Testis (tissue), 2 donors: ENCODE measurements around the gene TWIST2.

Source experiments
- POLR2A ChIP-seq: fragments of 450-650 bp; IDR thresholded peaks from one replicate; pipeline ENCODE4 v1.6.1; 2017; ENCODE audit warnings: antibody characterized with exemption, mild to moderate bottlenecking, moderate library complexity
- TF ChIP-seq, protein P1 (sequence below), 3 experiments: fragments of 450-650 bp in 2 of 3; fragments of 200-600 bp in 1 of 3; sonication (generic) in 1 of 3; IDR thresholded peaks; one replicate each; pipeline ENCODE4 v1.5.1; 2016 to 2019; ENCODE audit warnings: antibody characterized with exemption in 3 of 3, mild to moderate bottlenecking in 2 of 3, moderate library complexity in 1 of 3

DNA sequence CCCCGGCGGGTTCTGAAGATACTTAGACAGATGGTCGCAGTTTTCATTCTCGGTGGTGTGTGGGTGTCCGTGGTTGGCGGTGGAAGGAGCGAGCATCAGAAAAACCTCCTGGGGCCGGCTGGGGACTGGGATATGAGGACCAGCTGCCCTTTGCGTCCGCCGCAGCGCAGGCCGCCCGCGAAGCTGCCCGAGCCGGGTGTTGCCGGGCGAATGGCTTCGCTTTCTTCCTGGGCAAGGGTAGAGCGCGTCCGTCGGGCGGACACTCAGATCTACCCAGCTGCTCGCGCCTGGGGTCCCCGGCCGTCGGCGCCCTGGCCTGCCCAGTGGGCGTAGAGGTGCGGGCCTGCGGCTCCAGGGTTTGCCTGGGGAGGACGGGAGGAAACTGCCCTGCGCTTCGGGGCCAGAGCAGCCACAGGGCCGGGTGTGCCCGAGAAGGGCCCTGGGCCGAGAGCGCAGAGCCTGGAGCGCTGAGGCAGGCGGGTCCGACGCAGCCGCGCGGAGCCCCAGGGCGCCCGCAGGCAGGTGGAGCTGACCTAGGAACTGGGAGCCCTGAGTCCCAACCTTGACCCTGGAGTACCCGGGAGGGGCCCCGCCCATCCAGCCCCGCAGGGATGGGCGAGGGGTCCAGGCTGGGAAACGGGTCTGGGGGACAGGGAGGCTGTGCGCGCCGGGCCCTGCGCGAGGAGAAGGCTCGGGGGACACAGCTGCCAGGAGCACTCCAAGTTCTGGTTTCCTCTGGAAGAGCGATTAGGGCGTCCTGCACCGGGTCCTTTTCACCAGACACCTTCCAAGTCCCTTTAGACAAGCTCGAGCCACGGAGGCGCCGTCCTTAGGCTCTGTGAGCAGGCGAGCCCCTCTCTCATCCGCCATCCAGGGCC lies 1.3 kb downstream of the TWIST2 start:
- TF ChIP-seq, protein P1, sequence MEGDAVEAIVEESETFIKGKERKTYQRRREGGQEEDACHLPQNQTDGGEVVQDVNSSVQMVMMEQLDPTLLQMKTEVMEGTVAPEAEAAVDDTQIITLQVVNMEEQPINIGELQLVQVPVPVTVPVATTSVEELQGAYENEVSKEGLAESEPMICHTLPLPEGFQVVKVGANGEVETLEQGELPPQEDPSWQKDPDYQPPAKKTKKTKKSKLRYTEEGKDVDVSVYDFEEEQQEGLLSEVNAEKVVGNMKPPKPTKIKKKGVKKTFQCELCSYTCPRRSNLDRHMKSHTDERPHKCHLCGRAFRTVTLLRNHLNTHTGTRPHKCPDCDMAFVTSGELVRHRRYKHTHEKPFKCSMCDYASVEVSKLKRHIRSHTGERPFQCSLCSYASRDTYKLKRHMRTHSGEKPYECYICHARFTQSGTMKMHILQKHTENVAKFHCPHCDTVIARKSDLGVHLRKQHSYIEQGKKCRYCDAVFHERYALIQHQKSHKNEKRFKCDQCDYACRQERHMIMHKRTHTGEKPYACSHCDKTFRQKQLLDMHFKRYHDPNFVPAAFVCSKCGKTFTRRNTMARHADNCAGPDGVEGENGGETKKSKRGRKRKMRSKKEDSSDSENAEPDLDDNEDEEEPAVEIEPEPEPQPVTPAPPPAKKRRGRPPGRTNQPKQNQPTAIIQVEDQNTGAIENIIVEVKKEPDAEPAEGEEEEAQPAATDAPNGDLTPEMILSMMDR (IDR thresholded peaks at IDR 0.05): no peak
- TF ChIP-seq POLR2A: no peak
